ENCODE data around the gene NBAS.

Gene NBAS

GRCh38 chr2:15566912-15567311 is 5.8 kb upstream of the NBAS start:
- peaks cover 3% of the 10 kb centered on the region; the same call in 1 of the 2 replicates for H3K4me1 ChIP-seq (ENCODE audit: control insufficient read depth, insufficient read depth, low read length)
- no peak overlapping the region for H3K4me3 ChIP-seq (ENCODE audit: low read depth, low read length)
- no peaks in the 10 kb centered on the region for H3K36me3 ChIP-seq (ENCODE audit: control insufficient read depth, insufficient read depth, low read length)
- H3K27me3 ChIP-seq (ENCODE audit: control insufficient read depth, insufficient read depth, low read length): no peaks in the 10 kb centered on the region; the same call in 1 of the 2 replicates
- no peak overlapping the region for H3K27ac ChIP-seq (ENCODE audit: low read depth, low read length)
- no peaks in the 10 kb centered on the region for H3K9me3 ChIP-seq (ENCODE audit: control insufficient read depth, insufficient read depth, low read length)
- no peak overlapping the region for H3K9ac ChIP-seq (ENCODE audit: low read depth, low read length)

- no peaks in the 10 kb centered on the region for H3K36me3 ChIP-seq (ENCODE audit: control insufficient read depth, insufficient read depth, low read length)
- H3K27me3 ChIP-seq (ENCODE audit: control insufficient read depth, insufficient read depth, low read length): no peaks in the 10 kb centered on the region; the same call in 1 of the 2 replicates
- H3K27ac ChIP-seq (ENCODE audit: low read depth, low read length): no peak overlapping the region
- peaks cover 10% of the 10 kb centered on the region for H3K4me1 ChIP-seq (ENCODE audit: control insufficient read depth, insufficient read depth, low read length)
- no peak overlapping the region for H3K9ac ChIP-seq (ENCODE audit: low read depth, low read length)
- no peak overlapping the region for H3K4me3 ChIP-seq (ENCODE audit: low read depth, low read length)
- no peaks in the 10 kb centered on the region for H3K9me3 ChIP-seq (ENCODE audit: control insufficient read depth, insufficient read depth, low read length)
Measured at GRCh38 chr2:15565994-15566671, 5.0 kb upstream of the NBAS start.

- Histone ChIP-seq H3K9ac (ENCODE audit: low read depth, low read length) (no peak overlapping the region), H3K4me1 (ENCODE audit: control insufficient read depth, insufficient read depth, low read length) (peaks cover 10% of the 10 kb centered on the region), H3K27me3 (ENCODE audit: control insufficient read depth, insufficient read depth, low read length) (no peaks in the 10 kb centered on the region; the same call in 1 of the 2 replicates), H3K4me3 (ENCODE audit: low read depth, low read length) (no peak overlapping the region), H3K27ac (ENCODE audit: low read depth, low read length) (no peak overlapping the region), H3K9me3 (ENCODE audit: control insufficient read depth, insufficient read depth, low read length) (no peaks in the 10 kb centered on the region), H3K36me3 (ENCODE audit: control insufficient read depth, insufficient read depth, low read length) (no peaks in the 10 kb centered on the region)
Measured at GRCh38 chr2:15565392-15565791, 4.3 kb upstream of the NBAS start.

GRCh38 chr2:15563227-15564100 is 2.3 kb upstream of the NBAS start:
- H3K4me3 ChIP-seq (ENCODE audit: low read depth, low read length): no peak overlapping the region
- no peak overlapping the region for H3K9ac ChIP-seq (ENCODE audit: low read depth, low read length)
- peaks cover 16% of the 10 kb centered on the region for H3K4me1 ChIP-seq (ENCODE audit: control insufficient read depth, insufficient read depth, low read length)
- H3K27ac ChIP-seq (ENCODE audit: low read depth, low read length): no peak overlapping the region
- no peaks in the 10 kb centered on the region for H3K36me3 ChIP-seq (ENCODE audit: control insufficient read depth, insufficient read depth, low read length)
- H3K27me3 ChIP-seq (ENCODE audit: control insufficient read depth, insufficient read depth, low read length): no peaks in the 10 kb centered on the region; the same call in 1 of the 2 replicates
- no peaks in the 10 kb centered on the region for H3K9me3 ChIP-seq (ENCODE audit: control insufficient read depth, insufficient read depth, low read length)

- Histone ChIP-seq H3K27me3 (ENCODE audit: control insufficient read depth, insufficient read depth, low read length) (no peaks in the 10 kb centered on the region; the same call in 1 of the 2 replicates), H3K9ac (ENCODE audit: low read depth, low read length) (no peak overlapping the region), H3K27ac (ENCODE audit: low read depth, low read length) (no peak overlapping the region), H3K4me1 (ENCODE audit: control insufficient read depth, insufficient read depth, low read length) (peaks cover 16% of the 10 kb centered on the region), H3K4me3 (ENCODE audit: low read depth, low read length) (no peak overlapping the region), H3K36me3 (ENCODE audit: control insufficient read depth, insufficient read depth, low read length) (no peaks in the 10 kb centered on the region), H3K9me3 (ENCODE audit: control insufficient read depth, insufficient read depth, low read length) (no peaks in the 10 kb centered on the region)
Measured at GRCh38 chr2:15562354-15563031, 1.4 kb upstream of the NBAS start.

GRCh38 chr2:15561574-15562344 is 625 bp upstream of the NBAS start:
- Histone ChIP-seq H3K27me3 (ENCODE audit: control insufficient read depth, insufficient read depth, low read length) (no peaks in the 10 kb centered on the region; the same call in 1 of the 2 replicates), H3K36me3 (ENCODE audit: control insufficient read depth, insufficient read depth, low read length) (no peaks in the 10 kb centered on the region), H3K9ac (ENCODE audit: low read depth, low read length) (peak overlapping the region; percentile 70), H3K9me3 (ENCODE audit: control insufficient read depth, insufficient read depth, low read length) (no peaks in the 10 kb centered on the region), H3K4me1 (ENCODE audit: control insufficient read depth, insufficient read depth, low read length) (peaks cover 16% of the 10 kb centered on the region), H3K4me3 (ENCODE audit: low read depth, low read length) (peak overlapping the region; percentile 98), H3K27ac (ENCODE audit: low read depth, low read length) (peak overlapping the region; percentile 80)

GRCh38 chr2:15560140-15560987 is 770 bp downstream of the NBAS start:
- Histone ChIP-seq H3K27ac (ENCODE audit: low read depth, low read length) (no peak overlapping the region), H3K4me3 (ENCODE audit: low read depth, low read length) (peak overlapping the region; percentile 98), H3K27me3 (ENCODE audit: control insufficient read depth, insufficient read depth, low read length) (no peaks in the 10 kb centered on the region; the same call in 1 of the 2 replicates), H3K4me1 (ENCODE audit: control insufficient read depth, insufficient read depth, low read length) (peaks cover 16% of the 10 kb centered on the region), H3K36me3 (ENCODE audit: control insufficient read depth, insufficient read depth, low read length) (no peaks in the 10 kb centered on the region), H3K9me3 (ENCODE audit: control insufficient read depth, insufficient read depth, low read length) (no peaks in the 10 kb centered on the region), H3K9ac (ENCODE audit: low read depth, low read length) (peak overlapping the region; percentile 70)

- Histone ChIP-seq H3K36me3 (ENCODE audit: control insufficient read depth, insufficient read depth, low read length) (no peaks in the 10 kb centered on the region), H3K4me3 (ENCODE audit: low read depth, low read length) (peak overlapping the region; percentile 98), H3K9ac (ENCODE audit: low read depth, low read length) (no peak overlapping the region), H3K27ac (ENCODE audit: low read depth, low read length) (no peak overlapping the region), H3K9me3 (ENCODE audit: control insufficient read depth, insufficient read depth, low read length) (no peaks in the 10 kb centered on the region), H3K27me3 (ENCODE audit: control insufficient read depth, insufficient read depth, low read length) (no peaks in the 10 kb centered on the region), H3K4me1 (ENCODE audit: control insufficient read depth, insufficient read depth, low read length) (peaks cover 16% of the 10 kb centered on the region)
Measured at GRCh38 chr2:15559379-15560139, 1.6 kb downstream of the NBAS start.

GRCh38 chr2:15557887-15558311 is 3.2 kb downstream of the NBAS start:
- Histone ChIP-seq H3K27ac (ENCODE audit: low read depth, low read length) (no peak overlapping the region), H3K9me3 (ENCODE audit: control insufficient read depth, insufficient read depth, low read length) (no peaks in the 10 kb centered on the region), H3K27me3 (ENCODE audit: control insufficient read depth, insufficient read depth, low read length) (no peaks in the 10 kb centered on the region), H3K4me1 (ENCODE audit: control insufficient read depth, insufficient read depth, low read length) (peaks cover 16% of the 10 kb centered on the region), H3K36me3 (ENCODE audit: control insufficient read depth, insufficient read depth, low read length) (peaks cover 5% of the 10 kb centered on the region), H3K9ac (ENCODE audit: low read depth, low read length) (no peak overlapping the region), H3K4me3 (ENCODE audit: low read depth, low read length) (no peak overlapping the region)
